GM12865 (cell line): Measurements from ENCODE around the gene AGT.
A peak's percentile ranks its signal among the peaks of the same experiment; 100 is the strongest.

Source experiments
- DNase-seq: peaks from one replicate; pipeline ENCODE4 v3.0.0; 2010; ENCODE audit warnings: low read depth
- H3K4me3 ChIP-seq: 2 replicates; pipeline ENCODE4 v1.5.1; 2011; ENCODE audit warnings: mild to moderate bottlenecking, low read depth, low read length, control low read depth
- TF ChIP-seq, protein P1 (sequence below): IDR thresholded peaks from 2 replicates; pipeline ENCODE4 v1.5.1; 2011; ENCODE audit warnings: low read length, control low read depth, low read depth, inconsistent platforms; ENCODE audit not compliant: insufficient read depth; ENCODE audit errors: missing control alignments

AGT gene

DNA sequence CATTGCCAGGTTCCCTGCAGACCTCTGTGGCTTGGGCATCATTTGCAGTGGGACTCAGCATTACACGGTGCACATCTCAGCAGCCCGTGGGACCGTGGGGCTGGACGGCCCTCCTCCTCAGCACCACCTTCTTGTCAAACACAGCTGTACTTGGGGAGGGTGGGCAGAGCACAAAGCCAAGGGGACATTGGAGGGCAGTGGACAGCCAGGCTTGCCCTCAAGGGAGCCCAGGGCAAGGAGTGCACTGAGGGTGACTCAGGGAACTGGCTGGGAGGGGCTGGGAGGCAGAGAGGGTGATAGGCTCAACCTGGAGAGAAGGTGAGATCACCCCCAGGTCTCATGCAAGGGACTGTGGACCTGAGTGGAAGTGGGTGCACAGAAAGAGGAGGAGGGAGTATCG is 36.7 kb upstream of the AGT start:
- no peak overlapping the region for H3K4me3 ChIP-seq
- TF ChIP-seq, protein P1, sequence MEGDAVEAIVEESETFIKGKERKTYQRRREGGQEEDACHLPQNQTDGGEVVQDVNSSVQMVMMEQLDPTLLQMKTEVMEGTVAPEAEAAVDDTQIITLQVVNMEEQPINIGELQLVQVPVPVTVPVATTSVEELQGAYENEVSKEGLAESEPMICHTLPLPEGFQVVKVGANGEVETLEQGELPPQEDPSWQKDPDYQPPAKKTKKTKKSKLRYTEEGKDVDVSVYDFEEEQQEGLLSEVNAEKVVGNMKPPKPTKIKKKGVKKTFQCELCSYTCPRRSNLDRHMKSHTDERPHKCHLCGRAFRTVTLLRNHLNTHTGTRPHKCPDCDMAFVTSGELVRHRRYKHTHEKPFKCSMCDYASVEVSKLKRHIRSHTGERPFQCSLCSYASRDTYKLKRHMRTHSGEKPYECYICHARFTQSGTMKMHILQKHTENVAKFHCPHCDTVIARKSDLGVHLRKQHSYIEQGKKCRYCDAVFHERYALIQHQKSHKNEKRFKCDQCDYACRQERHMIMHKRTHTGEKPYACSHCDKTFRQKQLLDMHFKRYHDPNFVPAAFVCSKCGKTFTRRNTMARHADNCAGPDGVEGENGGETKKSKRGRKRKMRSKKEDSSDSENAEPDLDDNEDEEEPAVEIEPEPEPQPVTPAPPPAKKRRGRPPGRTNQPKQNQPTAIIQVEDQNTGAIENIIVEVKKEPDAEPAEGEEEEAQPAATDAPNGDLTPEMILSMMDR = no peak
- no peak for DNase-seq

DNA sequence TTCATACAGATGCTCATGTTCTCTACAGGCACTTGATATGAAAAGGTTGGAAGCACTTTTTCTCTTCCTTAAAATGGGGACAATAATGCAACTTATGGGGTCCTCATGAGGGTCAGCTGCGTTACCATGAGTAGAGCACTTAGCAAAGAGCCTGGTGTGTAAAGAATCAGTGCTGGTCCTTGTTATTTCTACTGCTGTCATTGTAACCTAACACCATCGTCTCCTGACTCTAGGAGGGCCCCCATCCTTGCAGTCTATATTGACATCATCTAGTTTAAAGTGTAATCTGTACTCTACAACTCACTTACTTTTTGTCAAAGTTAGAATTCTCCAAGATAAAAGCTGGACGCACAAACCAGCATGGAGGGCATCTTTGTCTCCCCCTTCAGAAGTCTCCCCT is 35.7 kb upstream of the AGT start:
- H3K4me3 ChIP-seq = no peak overlapping the region
- no peak for DNase-seq
- TF ChIP-seq, protein P1 = no peak

DNA sequence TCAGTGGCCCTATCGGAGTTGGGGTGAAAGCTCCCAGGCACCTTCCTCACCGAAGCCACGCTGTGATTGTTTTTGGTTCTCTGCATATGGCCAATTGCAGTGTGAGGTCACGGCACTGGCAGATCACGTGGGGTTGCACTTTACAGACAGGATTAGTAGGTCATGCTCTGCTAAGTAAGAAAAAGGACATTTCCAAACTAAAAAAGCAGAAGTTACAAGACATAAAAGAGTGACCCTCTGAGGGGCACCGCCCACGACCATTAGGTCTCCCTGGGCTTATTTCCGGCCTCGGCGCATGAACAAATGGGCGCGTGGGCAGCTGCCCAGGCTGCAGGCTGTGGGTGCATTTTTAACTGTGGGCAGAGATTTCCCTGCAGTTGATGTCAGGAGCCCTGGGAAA is 35.2 kb upstream of the AGT start:
- H3K4me3 ChIP-seq = no peak overlapping the region

DNA sequence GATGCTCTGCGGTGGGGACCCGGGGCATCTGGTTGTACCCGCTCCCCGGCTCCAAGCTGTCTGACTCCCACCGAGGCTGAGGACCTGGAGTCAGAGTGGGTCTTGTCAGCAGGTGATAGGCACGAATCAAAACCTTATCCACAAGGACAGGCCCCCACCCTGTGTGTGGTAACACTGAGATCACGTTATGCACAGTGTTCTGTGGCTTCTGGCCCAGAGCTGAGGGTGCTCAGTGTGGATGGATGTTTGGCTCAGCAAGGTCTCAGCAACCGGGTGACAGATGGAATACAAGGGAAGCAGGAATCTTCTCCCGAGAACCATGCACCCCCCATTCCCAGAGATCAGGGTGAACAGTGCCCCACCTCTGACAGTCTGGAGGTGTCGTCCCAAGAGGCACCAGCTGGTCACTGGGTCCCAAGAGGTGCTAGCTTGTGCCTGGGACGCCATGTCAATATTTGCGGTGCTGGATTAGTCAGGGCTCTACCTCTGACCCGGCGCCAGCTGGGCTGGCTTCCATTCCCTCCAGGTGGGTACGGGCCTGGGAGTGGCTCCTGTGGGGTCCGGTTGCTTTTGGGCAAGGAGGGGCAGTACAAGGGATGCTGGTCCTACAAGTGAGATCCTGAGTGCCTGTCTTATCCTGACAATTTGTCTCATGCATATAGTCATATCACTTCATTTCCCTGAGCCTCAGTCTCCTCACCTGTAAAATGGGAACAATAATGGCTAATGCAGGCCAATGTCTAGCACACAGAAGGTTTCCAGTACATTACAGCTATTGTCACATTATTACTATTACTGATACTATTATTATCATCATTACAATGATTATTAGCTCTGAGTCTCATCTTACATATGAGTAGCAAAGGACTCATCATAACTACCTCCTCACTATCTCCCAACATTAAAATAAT is 34.2 kb upstream of the AGT start:
- TF ChIP-seq, protein P1 = no peak
- H3K4me3 ChIP-seq = no peak overlapping the region
- DNase-seq = no peak

More for the DNA sequence above, 35.2 kb upstream of the AGT start:
- TF ChIP-seq, protein P1 = no peak
- DNase-seq = peak; percentile 9

DNA sequence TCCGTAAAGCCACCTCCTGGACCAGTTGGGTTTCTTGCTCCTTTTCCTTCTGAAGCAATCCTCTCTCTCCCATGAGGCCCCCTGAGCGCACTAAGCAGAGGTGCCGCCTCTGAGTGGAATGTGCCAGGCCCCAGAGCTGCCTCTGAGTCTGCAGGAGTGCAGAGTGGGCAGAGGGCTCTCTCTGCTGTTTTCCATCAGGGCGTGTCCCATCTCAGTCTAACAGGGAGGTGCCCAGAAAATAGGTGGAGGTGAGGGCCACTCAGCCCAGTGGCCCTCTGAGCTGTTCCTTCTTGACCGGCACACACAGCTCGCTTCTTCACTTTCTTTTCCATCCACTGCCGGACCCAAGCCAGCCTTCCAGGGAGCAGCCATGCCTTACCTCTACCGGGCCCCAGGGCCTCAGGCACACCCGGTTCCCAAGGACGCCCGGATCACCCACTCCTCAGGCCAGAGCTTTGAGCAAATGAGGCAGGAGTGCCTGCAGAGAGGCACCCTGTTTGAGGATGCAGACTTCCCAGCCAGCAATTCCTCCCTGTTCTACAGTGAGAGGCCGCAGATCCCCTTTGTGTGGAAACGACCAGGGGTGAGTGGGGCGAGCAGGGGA is 33.3 kb upstream of the AGT start, which contains the start of gene CAPN9:
Gene CAPN9, plus strand, starts transcription at position 262 of the 604 bp plus-strand sequence. Its CDS starts 109 bp downstream, at position 371.
- DNase-seq = no peak
- TF ChIP-seq, protein P1 = no peak
- H3K4me3 ChIP-seq = no peak within 1 kb of the TSS

DNA sequence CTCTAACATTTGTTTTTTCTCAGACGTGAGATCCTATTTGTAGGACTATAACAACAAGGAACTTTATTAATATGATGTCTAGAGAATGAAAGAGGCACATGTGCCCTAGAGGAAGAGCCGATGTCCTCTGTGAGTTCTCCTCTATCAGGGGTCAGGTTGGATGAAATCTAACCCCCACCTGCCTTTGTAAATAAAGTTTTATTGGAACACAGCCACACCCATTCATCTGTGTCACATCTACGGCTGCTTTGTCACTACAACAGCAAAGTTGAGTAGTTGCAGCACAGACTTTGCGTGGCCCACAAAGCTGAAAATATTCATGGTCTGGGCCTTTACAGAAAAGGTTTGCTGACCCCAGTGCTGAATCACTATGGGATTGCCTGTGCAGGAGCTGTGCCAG is 32.7 kb upstream of the AGT start:
- DNase-seq = no peak
- H3K4me3 ChIP-seq = no peak overlapping the region
- TF ChIP-seq, protein P1 = no peak
